Measurements from ENCODE around the gene CCNY.

CCNY gene

GRCh38 chr10:35481413-35481812 lies 145.1 kb downstream of the CCNY start:
- DNase-seq (ENCODE audit: low spot score), result no peak
- no peak overlapping the region for H3K27ac ChIP-seq
- no peak for TF ChIP-seq CTCF (IDR thresholded peaks at IDR 0.05)
- H3K4me3 ChIP-seq, result no peak overlapping the region

GRCh38 chr10:35486297-35486990 lies 150.1 kb downstream of the CCNY start:
- H3K4me3 ChIP-seq, result no peak overlapping the region
- TF ChIP-seq CTCF (IDR thresholded peaks at IDR 0.05), result no peak
- no peak overlapping the region for H3K27ac ChIP-seq
- DNase-seq (ENCODE audit: low spot score), result no peak

GRCh38 chr10:35487336-35488034 lies 151.2 kb downstream of the CCNY start:
- DNase-seq (ENCODE audit: low spot score), result no peak
- no peak overlapping the region for H3K4me3 ChIP-seq
- TF ChIP-seq CTCF (IDR thresholded peaks at IDR 0.05), result no peak
- H3K27ac ChIP-seq, result no peak overlapping the region

GRCh38 chr10:35488228-35488627 lies 151.9 kb downstream of the CCNY start:
- Histone ChIP-seq H3K27ac (no peak overlapping the region), H3K4me3 (no peak overlapping the region)
- TF ChIP-seq CTCF (IDR thresholded peaks at IDR 0.05), result no peak
- DNase-seq (ENCODE audit: low spot score), result no peak

GRCh38 chr10:35492386-35493195 lies 156.3 kb downstream of the CCNY start:
- no peak overlapping the region for H3K4me3 ChIP-seq
- no peak overlapping the region for H3K27ac ChIP-seq
- TF ChIP-seq CTCF (IDR thresholded peaks at IDR 0.05), result no peak

GRCh38 chr10:35493196-35494118 lies 157.1 kb downstream of the CCNY start:
- DNase-seq (ENCODE audit: low spot score), result no peak
- no peak overlapping the region for H3K27ac ChIP-seq
- no peak for TF ChIP-seq CTCF (IDR thresholded peaks at IDR 0.05)

More at GRCh38 chr10:35492386-35493195, 156.3 kb downstream of the CCNY start:
- DNase-seq (ENCODE audit: low spot score), result no peak

More at GRCh38 chr10:35493196-35494118, 157.1 kb downstream of the CCNY start:
- no peak overlapping the region for H3K4me3 ChIP-seq
